Loucy (cell line): ENCODE results near the gene TP53I11.

Source experiments
- CTCF ChIP-seq: fragments of 200-600 bp; sonication (generic); conservative IDR thresholded peaks from 2 replicates; pipeline ENCODE4 v1.5.1; 2014; ENCODE audit warnings: mild to moderate bottlenecking, antibody characterized with exemption, low read length
- EZH2phosphoT487 ChIP-seq: fragments of 200-600 bp; IDR thresholded peaks from 2 replicates; pipeline ENCODE4 v1.6.1; 2018; ENCODE audit warnings: antibody characterized with exemption, mild to moderate bottlenecking, moderate library complexity, borderline replicate concordance

- TF ChIP-seq CTCF (no peak), EZH2phosphoT487 (no peak)
These were observed 41.1 kb downstream of the TP53I11 start for GRCh38 chr11:44909557-44909956.
